Measurements from ENCODE around the gene RBM5.

Gene RBM5

GRCh38 chr3:50166620-50167019 is 77.9 kb downstream of the RBM5 start:
- TF ChIP-seq ZFP3 (CRISPR knock-in tag; IDR thresholded peaks at IDR 0.05) (no peak), ZNF8 (CRISPR knock-in tag; IDR thresholded peaks at IDR 0.05) (no peak), PPARA (CRISPR knock-in tag; IDR thresholded peaks at IDR 0.05; ENCODE audit: borderline replicate concordance) (no peak), ZC3H10 (CRISPR knock-in tag; IDR thresholded peaks at IDR 0.05) (no peak), CSRNP3 (CRISPR knock-in tag; IDR thresholded peaks at IDR 0.05) (no peak), RARB (CRISPR knock-in tag; IDR thresholded peaks at IDR 0.05) (no peak), CSDC2 (CRISPR knock-in tag; IDR thresholded peaks at IDR 0.05) (no peak), CREB5 (CRISPR knock-in tag; IDR thresholded peaks at IDR 0.05; ENCODE audit: low read depth) (no peak)
- ATAC-seq = no peak

GRCh38 chr3:50167069-50167840 is 78.5 kb downstream of the RBM5 start:
- TF ChIP-seq ZNF565 (CRISPR knock-in tag; conservative IDR thresholded peaks at IDR 0.05; ENCODE audit: low read depth) (no peak), ZNF70 (CRISPR knock-in tag; IDR thresholded peaks at IDR 0.05) (no peak), GLIS3 (CRISPR knock-in tag; IDR thresholded peaks at IDR 0.05) (no peak), BACH2 (CRISPR knock-in tag; IDR thresholded peaks at IDR 0.05; ENCODE audit: borderline replicate concordance) (no peak), ARNTL (CRISPR knock-in tag; IDR thresholded peaks at IDR 0.05; ENCODE audit: borderline replicate concordance, low read depth) (no peak)

GRCh38 chr3:50167841-50168209 is 79.1 kb downstream of the RBM5 start:
- no peak for TF ChIP-seq POU6F1 (CRISPR knock-in tag; IDR thresholded peaks at IDR 0.05; ENCODE audit: borderline replicate concordance, low read depth)
- no peak for TF ChIP-seq ZNF8 (CRISPR knock-in tag; IDR thresholded peaks at IDR 0.05)
- no peak for TF ChIP-seq CREB5 (CRISPR knock-in tag; IDR thresholded peaks at IDR 0.05; ENCODE audit: low read depth)
- no peak for TF ChIP-seq ISL1 (CRISPR knock-in tag; IDR thresholded peaks at IDR 0.05)
- TF ChIP-seq SNAI2 (CRISPR knock-in tag; IDR thresholded peaks at IDR 0.05) = no peak
- TF ChIP-seq ZFP30 (CRISPR knock-in tag; IDR thresholded peaks at IDR 0.05) = no peak
- no peak for TF ChIP-seq TOX (CRISPR knock-in tag; IDR thresholded peaks at IDR 0.05; ENCODE audit: borderline replicate concordance)
- no peak for TF ChIP-seq ZFP3 (CRISPR knock-in tag; IDR thresholded peaks at IDR 0.05)
- TF ChIP-seq TSHZ2 (CRISPR knock-in tag; IDR thresholded peaks at IDR 0.05) = no peak
- no peak for TF ChIP-seq PATZ1 (CRISPR knock-in tag; IDR thresholded peaks at IDR 0.05; ENCODE audit: borderline replicate concordance)
- no peak for TF ChIP-seq ARNTL (CRISPR knock-in tag; IDR thresholded peaks at IDR 0.05; ENCODE audit: borderline replicate concordance, low read depth)
- ATAC-seq = no peak

More at GRCh38 chr3:50167069-50167840, 78.5 kb downstream of the RBM5 start:
- ATAC-seq = no peak

Data from SK-N-SH treated with all-trans-retinoic acid at 6 μM for 48 hours (cell line).